Ecto neural progenitor cell (in vitro differentiated cells): ENCODE results near the gene UPF2.

ENCODE experiments used
- DNase-seq: peaks from one replicate; pipeline ENCODE4 v3.0.0-alpha.2; 2018; ENCODE audit warnings: low spot score

The UPF2 gene

GRCh38 chr10:11884706-11885423, 157.7 kb downstream of the UPF2 start:
- no peak for DNase-seq

DNA sequence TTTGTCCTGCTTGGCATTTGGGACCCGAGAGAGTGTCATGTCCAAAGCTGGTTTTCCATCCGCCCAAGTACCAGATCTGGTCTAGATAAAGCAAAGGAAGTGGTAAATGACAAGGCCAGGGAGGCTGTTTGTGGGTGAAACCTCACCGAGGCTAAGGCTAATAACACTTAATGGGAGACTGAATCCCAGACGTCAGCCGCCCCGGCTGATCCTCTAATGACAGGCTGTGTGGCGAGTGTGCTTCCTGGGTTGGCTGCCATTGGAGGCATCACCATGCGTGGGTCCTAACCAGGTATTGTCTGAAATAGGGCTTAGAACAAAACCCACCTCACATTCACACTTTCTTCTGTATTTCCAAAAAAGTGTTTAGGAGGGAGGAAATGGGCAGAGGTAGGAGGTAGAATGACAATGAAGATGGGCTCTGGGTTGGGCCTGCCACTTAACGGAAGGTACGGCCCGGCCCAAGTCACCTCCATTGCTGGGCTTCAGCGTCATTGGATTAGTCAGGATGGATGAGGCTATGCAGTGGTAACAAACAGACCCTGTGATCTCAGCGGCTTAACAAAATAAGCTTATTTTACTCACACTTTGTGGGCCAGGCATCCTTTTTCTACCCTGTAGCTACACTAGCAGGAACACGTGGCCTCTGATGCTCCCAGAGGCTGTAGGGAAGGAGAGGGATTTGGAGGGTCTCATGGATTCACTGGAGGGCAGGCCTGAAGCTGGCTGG, 159.8 kb downstream of the UPF2 start:
- no peak for DNase-seq

GRCh38 chr10:11881477-11882417, 160.9 kb downstream of the UPF2 start:
- DNase-seq: no peak

DNA sequence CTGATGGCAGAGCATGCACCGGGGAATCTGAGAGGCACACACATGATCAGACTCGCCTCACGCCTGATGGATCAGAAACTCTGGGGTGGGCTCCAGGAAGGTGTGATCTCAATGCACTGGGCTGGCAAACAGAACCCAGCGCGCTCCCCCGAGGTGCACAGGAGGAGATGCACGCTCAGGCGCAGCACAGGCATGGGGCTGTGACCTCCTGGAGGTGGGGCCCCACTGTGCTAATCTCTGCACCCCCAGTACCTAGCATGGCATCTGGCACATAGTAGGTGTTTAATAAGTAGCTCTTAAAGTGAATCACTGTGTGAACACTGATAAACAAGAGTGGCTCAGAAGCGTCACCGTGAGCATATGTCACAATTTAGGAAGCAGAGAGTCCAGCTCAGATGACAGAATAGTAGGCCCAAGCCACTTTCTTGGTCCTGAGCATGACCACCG, 161.6 kb downstream of the UPF2 start:
- DNase-seq: no peak

DNA sequence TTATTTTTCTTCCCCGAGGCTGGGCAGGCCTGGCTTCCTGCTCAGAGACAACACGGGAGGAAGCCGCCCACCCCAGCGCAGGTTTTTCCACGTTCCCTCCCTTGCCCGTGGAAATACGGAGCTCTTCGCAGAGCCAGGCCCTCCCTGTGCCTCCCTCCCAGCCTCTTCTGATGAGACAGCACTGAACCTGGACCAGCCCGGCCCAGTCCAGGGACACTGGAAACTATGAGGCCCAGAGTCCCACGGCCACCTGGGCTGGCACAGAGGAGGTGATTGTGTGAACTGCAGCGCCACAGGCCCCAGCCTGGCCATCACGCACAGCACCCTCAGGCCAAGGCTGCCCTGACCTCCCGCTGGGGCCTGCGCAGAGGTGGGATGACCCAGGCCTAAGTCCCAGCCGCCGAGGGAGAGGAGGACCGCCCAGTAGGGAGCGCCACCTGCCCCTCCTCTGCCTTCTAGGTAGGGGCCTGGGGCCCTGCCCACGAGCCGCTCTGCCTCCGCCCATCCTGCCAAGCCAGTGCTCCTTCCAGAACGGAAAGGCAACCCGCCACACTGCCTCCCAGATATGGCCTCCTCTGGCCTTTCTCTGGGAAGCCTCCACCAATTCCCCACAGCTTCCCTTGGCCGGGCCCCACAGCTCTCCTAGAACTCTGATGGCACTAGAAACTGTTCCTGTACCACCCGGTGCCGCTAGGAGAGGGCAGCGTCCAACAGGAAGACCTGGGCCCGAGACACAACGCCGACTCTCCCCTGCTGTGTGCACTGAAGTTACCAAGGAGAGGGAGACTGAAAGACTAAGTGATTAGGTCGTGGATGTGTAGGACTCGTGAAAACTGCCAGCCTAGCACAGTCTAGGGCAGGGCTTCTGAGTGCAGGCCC, 162.2 kb downstream of the UPF2 start:
- no peak for DNase-seq

DNA sequence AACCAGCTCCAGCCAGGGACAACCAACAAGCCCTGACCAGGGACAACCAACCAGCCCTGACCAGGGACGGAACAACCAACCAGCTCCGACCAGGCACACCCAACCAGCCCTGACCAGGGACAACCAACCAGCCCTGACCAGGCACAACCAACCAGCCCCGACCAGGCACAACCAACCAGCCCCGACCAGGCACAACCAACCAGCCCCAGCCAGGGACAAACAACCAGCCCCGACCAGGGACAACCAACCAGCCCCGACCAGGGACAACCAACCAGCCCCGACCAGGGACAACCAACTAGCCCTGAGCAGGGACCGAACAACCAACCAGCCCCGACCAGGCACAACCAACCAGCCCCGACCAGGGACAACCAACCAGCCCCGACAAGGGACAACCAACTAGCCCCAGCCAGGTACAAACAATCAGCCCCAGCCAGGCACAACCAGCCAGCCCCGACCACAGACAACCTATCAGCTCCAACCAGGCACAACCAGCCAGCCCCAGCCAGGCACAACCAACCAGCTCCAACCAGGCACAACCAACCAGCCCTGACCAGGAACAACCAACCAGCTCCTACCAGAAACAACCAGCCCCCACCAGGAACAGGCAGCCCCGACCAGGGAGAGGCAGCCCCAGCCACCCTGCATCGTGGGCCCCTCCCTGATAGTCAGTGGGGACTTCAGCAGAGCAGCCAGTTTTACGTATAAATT, 163.1 kb downstream of the UPF2 start:
- no peak for DNase-seq

- DNase-seq: no peak
Measured at GRCh38 chr10:11878776-11879175, 163.8 kb downstream of the UPF2 start.

GRCh38 chr10:11877591-11877905, 165.1 kb downstream of the UPF2 start:
- DNase-seq: no peak

GRCh38 chr10:11876805-11877590, 165.6 kb downstream of the UPF2 start:
- no peak for DNase-seq

GRCh38 chr10:11876324-11876723, 166.3 kb downstream of the UPF2 start:
- DNase-seq: no peak

- no peak for DNase-seq
Measured at GRCh38 chr10:11875494-11876281, 166.9 kb downstream of the UPF2 start.

GRCh38 chr10:11874568-11875493, 167.8 kb downstream of the UPF2 start:
- DNase-seq: peak; percentile 91

DNA sequence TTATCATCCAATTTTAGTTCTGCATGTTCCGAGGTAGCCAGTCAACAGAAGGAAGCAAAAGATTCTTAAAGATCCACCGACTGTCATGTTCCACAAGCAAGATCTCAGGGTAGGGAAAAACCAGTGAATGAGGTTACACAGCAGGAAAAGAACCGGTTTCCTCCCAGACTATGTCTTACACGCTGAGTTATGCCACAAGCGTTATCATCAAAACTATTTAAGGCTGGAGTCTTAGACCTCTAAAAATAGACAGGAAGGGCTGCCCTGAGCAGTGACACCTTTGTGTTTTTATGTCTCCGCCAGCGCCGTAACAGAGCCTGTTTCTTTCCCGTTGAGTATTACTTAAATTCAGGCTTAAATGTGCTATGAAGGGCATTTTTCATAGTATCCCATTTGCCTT, 171.1 kb downstream of the UPF2 start:
- DNase-seq: no peak

- no peak for DNase-seq
Measured at GRCh38 chr10:11870900-11871400, 171.7 kb downstream of the UPF2 start.

DNA sequence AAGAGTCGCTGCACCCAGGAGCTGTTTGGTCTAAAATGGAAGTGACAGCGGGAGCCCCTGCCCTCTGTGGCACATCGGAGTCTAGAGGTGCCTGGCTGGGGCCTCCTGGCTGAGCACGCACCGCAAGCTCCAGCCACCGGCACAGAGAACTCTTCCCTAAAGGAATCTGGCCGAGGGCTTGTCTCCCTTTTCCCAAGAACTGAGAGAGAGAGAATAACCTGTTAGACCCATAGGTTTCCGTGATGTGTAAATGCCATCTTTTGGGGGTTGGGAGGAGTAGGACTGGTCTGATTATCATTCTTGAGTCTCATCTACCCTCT, 172.2 kb downstream of the UPF2 start:
- DNase-seq: no peak
